ENCODE measurements around the gene JUP. TPM values are rescaled to one million over a fixed set of nuclear protein-coding genes. Genes with fewer than 3 reads are reported as not detected.

The JUP gene
- total and polyA plus RNA-seq, 2 of the 4 experiments (the other 2 are of a cell fraction), result 12.9 to 27.3 TPM

DNA sequence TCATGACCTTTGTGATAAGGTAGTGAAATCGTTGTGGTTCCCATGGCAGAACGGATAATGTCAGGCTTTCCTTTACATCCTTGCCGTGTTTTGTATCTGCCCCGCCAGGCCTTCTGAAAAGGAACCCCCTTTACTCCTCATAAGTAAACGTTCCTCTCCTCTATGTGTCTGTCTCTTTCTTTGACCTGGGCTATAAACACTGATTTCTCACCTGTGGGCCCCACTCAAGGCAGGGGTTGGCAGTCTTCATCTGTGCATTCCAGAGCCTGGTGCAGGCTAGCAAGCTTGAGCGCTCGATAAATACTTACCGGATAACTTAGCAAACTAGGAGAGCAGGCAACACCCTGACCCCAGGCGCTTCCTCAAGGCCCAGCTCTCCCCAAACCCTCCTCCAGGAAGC lies 44.8 kb downstream of the JUP start:
- in situ Hi-C loops (cut with MboI; ENCODE audit: low sequenced_read_pairs) (no loop called here), dilution Hi-C loops (cut with HindIII; ENCODE audit: low sequenced_read_pairs, unreplicated experiment) (no loop called here), intact Hi-C loops (cut with micrococcal nuclease) (no loop called here)
- Histone ChIP-seq H3K9me3 (ENCODE audit: control insufficient read depth, insufficient read depth, low read length) (no peaks in the 10 kb centered on the region), H4K20me1 (ENCODE audit: insufficient read depth, low read length) (no peaks in the 10 kb centered on the region), H3K23ac (ENCODE audit: low read depth, low read length) (no peak overlapping the region), H3K4me3 (ENCODE audit: insufficient read depth, low read depth, low read length) (no peak overlapping the region), H3K36me3 (ENCODE audit: control insufficient read depth, insufficient read depth, low read length) (no peaks in the 10 kb centered on the region), H3K79me1 (ENCODE audit: low read depth in 1 of 2, low read length in 2 of 2) (no peaks in the 10 kb centered on the region), H2AK9ac (replicated peaks; ENCODE audit: low read depth, low read length, poor library complexity) (peak overlapping the region; percentile 28), H3K4me1 (ENCODE audit: control insufficient read depth, insufficient read depth, low read length) (peaks cover 5% of the 10 kb centered on the region; the same call in 1 of the 2 replicates), H4K8ac (ENCODE audit: low read depth in 2 of 2, low read length in 2 of 2) (no peak overlapping the region), H3K14ac (replicated peaks; ENCODE audit: low read depth, low read length) (no peak overlapping the region), H4K5ac (ENCODE audit: low read depth, low read length) (no peak overlapping the region), H3K4ac (ENCODE audit: low read depth, low read length) (no peak overlapping the region), H3K9me1 (ENCODE audit: insufficient read depth, low read length) (no peaks in the 10 kb centered on the region), H2AK5ac (ENCODE audit: low read depth, low read length) (no peak overlapping the region), H2BK120ac (ENCODE audit: low read depth, low read length) (no peak overlapping the region), H2BK20ac (ENCODE audit: low read depth, low read length) (no peak overlapping the region), H2BK15ac (ENCODE audit: low read depth, low read length) (no peak overlapping the region), H3K9ac (ENCODE audit: low read depth, low read length) (no peak overlapping the region), H4K91ac (ENCODE audit: insufficient read depth, low read depth, low read length) (no peak overlapping the region), H3K4me2 (ENCODE audit: low read depth, low read length) (no peak overlapping the region), H3K18ac (ENCODE audit: low read depth, low read length) (no peak overlapping the region), H3K27ac (ENCODE audit: insufficient read depth, low read length) (no peak overlapping the region), H2AFZ (replicated peaks; ENCODE audit: low read length, poor library complexity) (no peak overlapping the region), H2BK5ac (ENCODE audit: low read depth, low read length, poor library complexity, severe bottlenecking) (no peak overlapping the region), H3K56ac (ENCODE audit: extremely low read depth, insufficient read depth, low read length) (no peak overlapping the region), H3K27me3 (ENCODE audit: control insufficient read depth, insufficient read depth, low read length) (peaks cover 12% of the 10 kb centered on the region)
- WGBS, 2 experiments (ENCODE audit: extremely low coverage in 2 of 2, insufficient read length in 1 of 2), result 82% methylated on average over 5 of the region's 9 CpGs; no CpG with 5 or more reads in 1 of the 2 experiments
- CTCF ChIA-PET, result no interaction called here
- ATAC-seq (ENCODE audit: low read depth) (no peak), DNase-seq (no peak)
- TF ChIP-seq SMC3 (IDR thresholded peaks at IDR 0.05; ENCODE audit: low read depth, low read length), result no peak
- no peak for TF ChIP-seq CHD1 (IDR thresholded peaks at IDR 0.05; ENCODE audit: low read depth, low read length)
- no peak for TF ChIP-seq MXI1 (IDR thresholded peaks at IDR 0.05; ENCODE audit: borderline replicate concordance, low read depth, low read length)
- no peak for TF ChIP-seq RAD21 (IDR thresholded peaks at IDR 0.05; ENCODE audit: low read length)
- TF ChIP-seq MAFK (IDR thresholded peaks at IDR 0.05; ENCODE audit: low read depth, low read length), result no peak
- TF ChIP-seq, protein P1, sequence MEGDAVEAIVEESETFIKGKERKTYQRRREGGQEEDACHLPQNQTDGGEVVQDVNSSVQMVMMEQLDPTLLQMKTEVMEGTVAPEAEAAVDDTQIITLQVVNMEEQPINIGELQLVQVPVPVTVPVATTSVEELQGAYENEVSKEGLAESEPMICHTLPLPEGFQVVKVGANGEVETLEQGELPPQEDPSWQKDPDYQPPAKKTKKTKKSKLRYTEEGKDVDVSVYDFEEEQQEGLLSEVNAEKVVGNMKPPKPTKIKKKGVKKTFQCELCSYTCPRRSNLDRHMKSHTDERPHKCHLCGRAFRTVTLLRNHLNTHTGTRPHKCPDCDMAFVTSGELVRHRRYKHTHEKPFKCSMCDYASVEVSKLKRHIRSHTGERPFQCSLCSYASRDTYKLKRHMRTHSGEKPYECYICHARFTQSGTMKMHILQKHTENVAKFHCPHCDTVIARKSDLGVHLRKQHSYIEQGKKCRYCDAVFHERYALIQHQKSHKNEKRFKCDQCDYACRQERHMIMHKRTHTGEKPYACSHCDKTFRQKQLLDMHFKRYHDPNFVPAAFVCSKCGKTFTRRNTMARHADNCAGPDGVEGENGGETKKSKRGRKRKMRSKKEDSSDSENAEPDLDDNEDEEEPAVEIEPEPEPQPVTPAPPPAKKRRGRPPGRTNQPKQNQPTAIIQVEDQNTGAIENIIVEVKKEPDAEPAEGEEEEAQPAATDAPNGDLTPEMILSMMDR (conservative IDR thresholded peaks at IDR 0.05; ENCODE audit: low read depth, low read length), result no peak
- TF ChIP-seq, protein P2, sequence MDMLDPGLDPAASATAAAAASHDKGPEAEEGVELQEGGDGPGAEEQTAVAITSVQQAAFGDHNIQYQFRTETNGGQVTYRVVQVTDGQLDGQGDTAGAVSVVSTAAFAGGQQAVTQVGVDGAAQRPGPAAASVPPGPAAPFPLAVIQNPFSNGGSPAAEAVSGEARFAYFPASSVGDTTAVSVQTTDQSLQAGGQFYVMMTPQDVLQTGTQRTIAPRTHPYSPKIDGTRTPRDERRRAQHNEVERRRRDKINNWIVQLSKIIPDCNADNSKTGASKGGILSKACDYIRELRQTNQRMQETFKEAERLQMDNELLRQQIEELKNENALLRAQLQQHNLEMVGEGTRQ (IDR thresholded peaks at IDR 0.05; ENCODE audit: low read depth, low read length), result no peak
- TF ChIP-seq NFE2L2 (IDR thresholded peaks at IDR 0.05; ENCODE audit: low read depth, low read length), result no peak
- no peak for TF ChIP-seq CEBPB (IDR thresholded peaks at IDR 0.05; ENCODE audit: low read depth, low read length)
- TF ChIP-seq BHLHE40 (IDR thresholded peaks at IDR 0.05; ENCODE audit: low read depth, low read length), result no peak
- no peak for TF ChIP-seq RFX5 (IDR thresholded peaks at IDR 0.05; ENCODE audit: low read depth, low read length)
- no peak for TF ChIP-seq MAZ (IDR thresholded peaks at IDR 0.05; ENCODE audit: borderline replicate concordance, low read depth, low read length)
- TF ChIP-seq, protein P3, sequence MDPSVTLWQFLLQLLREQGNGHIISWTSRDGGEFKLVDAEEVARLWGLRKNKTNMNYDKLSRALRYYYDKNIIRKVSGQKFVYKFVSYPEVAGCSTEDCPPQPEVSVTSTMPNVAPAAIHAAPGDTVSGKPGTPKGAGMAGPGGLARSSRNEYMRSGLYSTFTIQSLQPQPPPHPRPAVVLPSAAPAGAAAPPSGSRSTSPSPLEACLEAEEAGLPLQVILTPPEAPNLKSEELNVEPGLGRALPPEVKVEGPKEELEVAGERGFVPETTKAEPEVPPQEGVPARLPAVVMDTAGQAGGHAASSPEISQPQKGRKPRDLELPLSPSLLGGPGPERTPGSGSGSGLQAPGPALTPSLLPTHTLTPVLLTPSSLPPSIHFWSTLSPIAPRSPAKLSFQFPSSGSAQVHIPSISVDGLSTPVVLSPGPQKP (IDR thresholded peaks at IDR 0.05; ENCODE audit: borderline replicate concordance, low read depth, low read length), result no peak
- no peak for TF ChIP-seq POLR2A (IDR thresholded peaks at IDR 0.05; ENCODE audit: low read depth, low read length)
- TF ChIP-seq FOS (IDR thresholded peaks at IDR 0.05; ENCODE audit: low read depth, low read length), result no peak
- no peak for TF ChIP-seq RCOR1 (IDR thresholded peaks at IDR 0.05; ENCODE audit: insufficient replicate concordance, low read length)
- BruUV-seq (replicated peaks), result no TSS peak
- POLR2A ChIA-PET (ENCODE audit: unreplicated experiment), result no interaction called here
